ENCODE measurements around the gene IPPK.

Gene IPPK

GRCh38 chr9:92686954-92687353 is 17.0 kb upstream of the IPPK start:
- no peak for DNase-seq

DNA sequence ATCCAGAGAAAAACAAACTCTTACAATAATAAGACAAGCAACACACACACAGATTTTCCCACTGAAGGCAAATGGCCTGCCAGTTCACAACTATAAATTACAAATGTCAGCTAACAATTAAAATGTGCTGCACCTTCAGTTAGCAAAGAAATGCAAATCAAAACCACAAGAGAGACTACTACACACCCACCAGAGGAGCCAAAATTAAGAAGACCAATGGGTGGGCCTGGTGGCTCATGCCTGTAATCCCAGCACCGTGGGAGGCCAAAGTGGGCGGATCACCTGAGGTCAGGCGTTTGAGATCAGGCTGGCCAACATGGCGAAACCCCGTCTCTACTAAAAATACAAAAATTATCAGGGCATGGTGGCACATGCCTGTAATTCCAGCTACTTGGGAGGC is 15.1 kb upstream of the IPPK start:
- DNase-seq: no peak

GRCh38 chr9:92682269-92682668 is 12.3 kb upstream of the IPPK start:
- DNase-seq: no peak

- DNase-seq: no peak
Measured at GRCh38 chr9:92680166-92681119, 10.5 kb upstream of the IPPK start.

DNA sequence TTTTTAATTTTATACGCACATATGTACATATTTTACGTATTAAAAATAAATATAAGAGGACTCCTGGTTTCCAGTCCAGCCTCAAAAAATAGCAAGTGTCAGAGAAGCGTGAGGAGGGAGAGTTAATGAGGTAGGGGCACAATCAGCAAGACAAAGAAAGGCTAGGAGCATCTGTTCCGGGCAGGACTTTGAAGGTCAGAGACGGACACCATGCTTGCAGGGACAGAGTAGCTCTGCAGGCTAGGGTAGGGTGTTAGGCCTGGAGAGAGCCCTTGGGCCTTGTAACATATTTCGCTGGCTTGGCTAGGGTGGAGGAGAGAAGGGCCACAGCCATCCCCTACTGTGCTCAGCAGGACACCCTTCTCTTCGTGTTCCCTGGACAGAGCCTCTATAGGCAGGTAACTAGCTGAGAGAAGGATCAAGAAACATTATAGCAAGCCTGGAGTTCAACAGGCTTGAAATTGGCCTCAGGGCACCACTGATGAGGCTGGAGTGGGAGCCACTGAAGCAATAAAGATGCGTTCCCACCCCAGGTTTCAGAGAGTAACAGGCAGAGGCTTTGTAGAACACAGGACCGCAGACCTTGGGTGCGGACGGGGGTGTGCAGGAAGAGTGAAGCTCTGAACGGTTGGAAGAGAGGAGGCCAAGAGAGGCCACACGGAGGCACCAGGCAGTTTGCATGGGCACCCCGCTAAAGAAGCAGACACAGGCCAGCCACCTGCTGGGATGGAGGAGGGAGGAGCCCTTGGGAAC is 9.7 kb upstream of the IPPK start:
- DNase-seq: no peak

GRCh38 chr9:92671323-92671722 is 1.4 kb upstream of the IPPK start:
- DNase-seq: peak; percentile 91

DNA sequence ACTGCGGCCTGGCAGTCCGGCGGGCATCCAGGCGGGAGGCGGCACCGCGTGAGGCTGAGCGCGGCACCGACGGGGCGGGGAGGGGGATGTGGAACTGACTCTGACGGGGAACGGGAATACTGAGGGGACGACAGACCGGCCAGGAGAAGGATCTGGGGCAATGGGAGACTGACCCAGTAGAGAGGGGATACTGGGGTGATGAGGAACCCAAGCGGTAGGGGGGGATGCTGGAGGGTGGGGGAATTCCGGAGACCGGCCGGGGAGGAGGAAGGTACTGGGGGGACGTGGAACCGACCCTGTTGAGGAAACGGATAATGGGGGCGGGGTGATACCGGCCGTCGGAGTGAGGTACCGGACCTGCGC is 423 bp downstream of the IPPK start:
- DNase-seq: no peak

DNA sequence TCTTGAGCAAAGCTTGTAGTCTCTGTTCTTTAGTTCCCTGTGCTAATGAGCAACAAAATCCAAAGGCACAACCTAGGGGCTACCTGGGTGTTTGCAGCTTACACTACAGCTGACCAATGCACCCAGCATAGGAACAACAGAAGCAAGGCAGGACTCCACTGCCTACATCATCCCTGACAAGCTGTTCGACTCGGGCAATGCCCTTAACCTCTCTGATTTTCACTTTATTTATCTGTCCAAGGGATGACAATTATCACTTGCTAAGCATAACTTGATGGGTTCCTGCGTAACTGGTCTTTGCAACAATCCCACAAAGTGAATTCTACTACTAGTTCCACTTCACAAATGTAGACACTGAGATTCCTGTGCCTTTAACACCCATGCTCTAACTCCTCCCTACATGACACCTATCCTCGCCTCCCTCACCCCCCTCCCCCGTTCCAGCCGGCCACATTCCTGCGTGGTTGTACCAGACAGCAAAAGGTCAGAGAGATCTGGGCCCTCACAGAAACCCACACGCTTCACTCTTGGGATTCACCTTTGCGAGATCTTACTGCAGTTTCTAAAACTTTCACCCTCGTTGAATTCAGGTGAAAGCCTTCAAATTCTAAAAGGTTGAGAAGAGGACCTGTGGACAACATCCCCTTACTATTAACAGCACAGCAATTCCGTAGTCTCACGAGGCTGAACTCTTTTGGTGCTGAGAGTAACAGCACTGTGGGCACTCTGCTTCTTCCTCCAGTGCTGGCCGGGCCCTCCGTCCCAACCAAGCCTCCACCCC is 995 bp downstream of the IPPK start:
- peak; percentile 75 for DNase-seq

DNA sequence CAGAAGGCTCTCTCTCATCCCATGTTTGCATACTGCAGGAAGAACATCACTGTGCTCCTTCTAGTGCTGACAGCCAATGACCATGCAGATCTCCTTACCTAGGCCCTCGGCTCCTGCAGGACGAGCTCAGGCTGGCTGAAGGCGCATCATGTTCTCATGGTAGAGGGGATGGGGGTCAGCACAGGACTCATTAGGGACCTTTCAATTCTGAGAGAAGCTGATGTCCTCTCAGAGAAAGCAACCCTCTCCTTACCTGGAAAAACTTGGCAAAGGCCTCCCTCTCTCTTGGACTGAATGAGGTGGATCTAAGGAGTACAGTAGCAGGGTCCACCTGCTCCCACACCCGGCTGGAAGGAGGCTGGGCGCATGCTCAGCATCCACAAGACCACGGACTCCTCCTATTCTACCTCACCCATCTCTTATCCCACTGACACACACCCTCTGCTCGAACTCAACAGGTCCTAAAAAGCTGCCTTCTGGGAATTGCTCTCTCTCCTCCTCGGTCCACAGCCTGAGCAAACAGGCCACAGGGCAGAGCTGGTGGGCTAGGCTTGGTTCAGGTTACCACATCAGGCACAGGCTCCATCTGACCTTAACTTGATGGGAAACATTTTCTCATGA is 2.9 kb downstream of the IPPK start:
- DNase-seq: no peak

GRCh38 chr9:92666236-92666635 is 3.7 kb downstream of the IPPK start:
- DNase-seq: no peak

DNA sequence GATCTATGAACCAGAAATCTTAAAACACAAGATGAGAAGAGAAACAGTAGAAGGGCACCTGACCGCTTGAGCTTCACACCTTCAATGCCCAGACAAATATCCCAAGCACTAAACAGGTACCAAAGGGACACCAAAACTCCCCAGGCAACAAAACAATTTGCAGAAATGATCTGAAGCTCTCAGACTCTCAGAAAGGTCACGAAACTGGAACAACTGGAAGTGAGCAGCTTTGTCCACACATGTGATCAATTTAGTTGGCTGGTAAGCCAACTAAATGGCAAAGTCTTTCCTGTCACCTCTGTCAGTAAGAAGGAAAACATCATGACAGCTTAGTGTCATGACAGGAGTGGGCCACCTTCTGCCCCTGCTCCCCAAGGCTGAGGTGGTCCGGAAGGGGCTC is 4.1 kb downstream of the IPPK start:
- no peak for DNase-seq

GRCh38 chr9:92664394-92665152 is 5.4 kb downstream of the IPPK start:
- no peak for DNase-seq

- DNase-seq: no peak
Measured at GRCh38 chr9:92663951-92664350, 6.0 kb downstream of the IPPK start.

- no peak for DNase-seq
Measured at GRCh38 chr9:92663126-92663525, 6.8 kb downstream of the IPPK start.

DNA sequence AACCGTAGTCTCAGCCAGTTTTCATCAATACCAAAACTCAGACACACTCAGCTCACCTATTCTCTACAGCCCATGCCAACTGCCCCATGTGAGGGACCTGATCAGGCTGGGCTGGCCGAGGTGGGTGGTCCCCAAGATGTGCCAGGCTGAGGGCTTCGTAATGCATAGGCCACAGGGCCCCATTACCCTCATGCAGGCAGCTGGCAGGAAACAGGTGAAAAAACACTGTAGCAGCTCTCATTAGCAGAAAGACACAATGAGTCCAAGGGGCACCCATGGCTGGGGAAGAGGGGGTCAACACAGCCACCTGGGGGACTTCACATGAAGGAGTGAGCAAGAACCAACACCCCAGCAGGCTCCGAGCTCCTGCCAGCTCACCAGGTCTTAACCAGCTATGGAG is 8.2 kb downstream of the IPPK start:
- no peak for DNase-seq

- no peak for DNase-seq
Measured at GRCh38 chr9:92661127-92661526, 8.8 kb downstream of the IPPK start.

DNA sequence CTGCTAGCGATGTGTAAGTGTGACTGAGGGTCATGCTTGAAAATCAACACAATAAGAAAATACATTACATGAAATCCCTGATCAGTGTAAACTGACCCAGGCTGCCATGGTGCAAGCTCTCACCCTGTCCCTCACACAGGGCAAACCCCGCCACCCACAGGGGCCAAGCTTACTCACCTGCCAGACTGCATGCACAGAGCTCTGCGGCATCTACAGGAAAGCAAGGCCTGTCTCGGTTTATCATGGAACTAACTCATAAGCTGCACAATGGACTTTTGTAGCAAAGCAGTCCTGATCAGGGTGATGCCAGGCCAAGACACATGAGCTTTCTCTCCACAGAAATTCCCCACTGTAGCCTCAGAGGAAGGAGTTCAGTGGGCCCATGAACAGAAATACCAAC is 9.7 kb downstream of the IPPK start:
- no peak for DNase-seq

GRCh38 chr9:92659601-92660000 is 10.3 kb downstream of the IPPK start:
- no peak for DNase-seq

GRCh38 chr9:92658611-92659010 is 11.3 kb downstream of the IPPK start:
- no peak for DNase-seq

GRCh38 chr9:92658176-92658575 is 11.8 kb downstream of the IPPK start:
- no peak for DNase-seq

- DNase-seq: no peak
Measured at GRCh38 chr9:92657296-92658094, 12.4 kb downstream of the IPPK start.

All from NCI-H226 (cell line).